ENCODE measurements around the gene ARL14.

GRCh38 chr3:160691151-160691550 is 14.2 kb downstream of the ARL14 start:
- TF ChIP-seq CTCF (IDR thresholded peaks at IDR 0.05; ENCODE audit: insufficient read depth, low read depth, low read length) (no peak), EZH2 (IDR thresholded peaks at IDR 0.05; ENCODE audit: insufficient read depth, low read length) (no peak)

Measured in astrocyte (in vitro differentiated cells and primary cell).